CD4-positive, CD25-positive, alpha-beta regulatory T cell (primary cell): ENCODE results near the gene OR52K2. TPM values are rescaled to one million over a fixed set of nuclear protein-coding genes. Genes with fewer than 3 reads are reported as not detected.

Source experiments
- ATAC-seq, 2 donors: fragments of 150-1000 bp; cut with Tn5 transposase; one replicate each; pipeline ENCODE4 v1.10.0; 2021; ENCODE audit warnings: low read depth in 2 of 2, moderate number of reproducible peaks in 2 of 2, moderate library complexity in 1 of 2
- DNase-seq, 3 donors: peaks; one replicate each; pipeline versions ENCODE4 v3.0.0 to v3.0.0-alpha.2; 2012 to 2022; ENCODE audit warnings: mixed read lengths in 1 of 3
- H3K27ac ChIP-seq: one replicate; pipeline ENCODE4 v1.7.0; 2013; ENCODE audit warnings: mild to moderate bottlenecking, low read length; ENCODE audit not compliant: insufficient read depth, poor library complexity, severe bottlenecking
- H3K27me3 ChIP-seq: one replicate; pipeline ENCODE4 v1.7.0; 2013; ENCODE audit warnings: low read length; ENCODE audit not compliant: control insufficient read depth, insufficient read depth
- H3K36me3 ChIP-seq: one replicate; pipeline ENCODE4 v1.7.0; 2013; ENCODE audit warnings: mild to moderate bottlenecking, low read length, moderate library complexity; ENCODE audit not compliant: control insufficient read depth, insufficient read depth
- H3K4me1 ChIP-seq: 2 replicates; pipeline ENCODE4 v1.7.0; 2013; ENCODE audit warnings: mild to moderate bottlenecking, low read length; ENCODE audit not compliant: insufficient read depth, control insufficient read depth, poor library complexity, severe bottlenecking
- H3K4me3 ChIP-seq: one replicate; pipeline ENCODE4 v1.7.0; 2013; ENCODE audit warnings: low read depth, mild to moderate bottlenecking, low read length, moderate library complexity
- H3K9me3 ChIP-seq, 2 experiments: 1 replicate in 1 of 2; 2 replicates in 1 of 2; pipeline ENCODE4 v1.7.0; 2013; ENCODE audit warnings: low read length in 2 of 2, mild to moderate bottlenecking in 1 of 2, moderate library complexity in 1 of 2; ENCODE audit not compliant: control insufficient read depth in 2 of 2
- H3K27ac Mint-ChIP-seq, 3 donors: one replicate each; pipeline ENCODE4 v1.8.0; 2020 to 2022; ENCODE audit warnings: mild to moderate bottlenecking in 3 of 3, mixed read lengths in 3 of 3, moderate library complexity in 2 of 3
- H3K27me3 Mint-ChIP-seq: one replicate; pipeline ENCODE4 v1.8.0; 2022; ENCODE audit warnings: mild to moderate bottlenecking, mixed read lengths
- H3K36me3 Mint-ChIP-seq: one replicate; pipeline ENCODE4 v1.8.0; 2020; ENCODE audit warnings: mixed read lengths
- H3K4me1 Mint-ChIP-seq, 4 donors: one replicate each; pipeline ENCODE4 v1.8.0; 2020 to 2022; ENCODE audit warnings: mixed read lengths in 4 of 4, mild to moderate bottlenecking in 1 of 4
- H3K4me3 Mint-ChIP-seq, 4 donors: one replicate each; pipeline ENCODE4 v1.8.0; 2020 to 2022; ENCODE audit warnings: mild to moderate bottlenecking in 4 of 4, mixed read lengths in 4 of 4, moderate library complexity in 3 of 4
- H3K9me3 Mint-ChIP-seq, 7 donors: one replicate each; pipeline ENCODE4 v1.8.0; 2020 to 2022; ENCODE audit warnings: mixed read lengths in 7 of 7, mild to moderate bottlenecking in 3 of 7, moderate library complexity in 2 of 7
- polyA plus RNA-seq, 4 donors: library from polyadenylated mRNA; unstranded; fragments of 300-500 nt; fragmentation: Illumina TruSeq; gene quantifications; one replicate each; pipeline ENCODE4 v1.2.3, GENCODE V29; 2021
- total RNA-seq: library from RNA; stranded (reverse); gene quantifications from one replicate; pipeline ENCODE4 v1.2.3, GENCODE V29; 2022

Gene OR52K2
- total and polyA plus RNA-seq, 5 donors from 2014 or later, result not detected

DNA sequence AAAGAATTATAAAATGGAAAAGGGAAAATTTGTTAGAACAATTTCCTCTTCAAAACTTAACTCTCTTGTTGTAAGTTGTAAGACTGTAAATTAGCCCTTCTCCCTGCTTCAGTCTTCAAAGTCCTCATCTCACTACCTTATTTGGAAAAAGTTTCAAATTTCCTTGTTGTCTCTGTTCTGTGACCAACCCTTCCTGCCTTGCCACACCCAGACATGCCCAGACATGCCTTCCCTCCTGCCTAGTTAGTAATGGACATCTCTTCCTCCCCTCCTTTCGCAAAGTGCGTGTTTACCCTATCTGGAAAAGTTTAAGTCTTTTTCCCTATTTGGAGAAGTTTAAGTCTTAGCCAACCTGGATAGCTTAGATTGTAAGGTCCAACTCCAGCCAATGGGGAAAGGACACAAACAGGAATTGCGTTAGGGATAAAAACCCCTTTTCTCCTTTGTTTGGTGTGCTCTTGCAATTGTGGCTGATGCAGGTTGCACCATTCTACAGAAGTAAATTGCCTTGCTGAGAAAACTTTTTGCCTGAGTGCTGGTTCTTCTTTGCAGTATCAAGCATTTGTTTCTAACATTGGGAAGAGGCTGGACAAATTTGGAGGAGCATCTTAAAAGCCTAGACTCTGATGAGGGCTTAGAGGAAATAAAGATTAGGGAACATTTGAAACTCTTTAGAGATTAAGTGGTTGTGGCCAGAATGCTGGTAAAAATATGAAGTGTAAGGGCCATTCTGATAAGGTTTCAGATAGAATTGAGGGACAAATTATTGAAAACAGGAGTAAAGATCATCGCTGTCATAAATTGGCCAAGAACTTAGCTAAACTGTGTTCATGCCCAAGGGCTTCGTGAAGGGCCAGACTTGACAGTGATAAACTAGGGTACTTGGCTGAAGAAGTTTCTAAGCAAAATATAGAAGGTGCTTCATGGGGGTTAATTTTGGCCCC, 15.4 kb downstream of the OR52K2 start:
- Histone ChIP-seq H3K27me3 (peaks cover 6% of the 10 kb centered on the region), H3K36me3 (no peaks in the 10 kb centered on the region), H3K4me1 (no peaks in the 10 kb centered on the region), H3K4me3 (no peak overlapping the region), H3K27ac (no peak overlapping the region), H3K9me3 (peaks cover 0 to 6% of the 10 kb centered on the region in 2 experiments)
- H3K27ac Mint-ChIP-seq, result no peak overlapping the region
- H3K4me3 Mint-ChIP-seq, result no peak overlapping the region
- peaks cover under 1 to 9% (median 6%) of the 10 kb centered on the region in 4 donors for H3K4me1 Mint-ChIP-seq
- H3K9me3 Mint-ChIP-seq, result peaks cover 0 to 12% (median 7%) of the 10 kb centered on the region in 7 donors
- DNase-seq (peak in 1 of 3 donors; percentile 18), ATAC-seq (no peak)
- no peaks in the 10 kb centered on the region for H3K27me3 Mint-ChIP-seq
- no peaks in the 10 kb centered on the region for H3K36me3 Mint-ChIP-seq

DNA sequence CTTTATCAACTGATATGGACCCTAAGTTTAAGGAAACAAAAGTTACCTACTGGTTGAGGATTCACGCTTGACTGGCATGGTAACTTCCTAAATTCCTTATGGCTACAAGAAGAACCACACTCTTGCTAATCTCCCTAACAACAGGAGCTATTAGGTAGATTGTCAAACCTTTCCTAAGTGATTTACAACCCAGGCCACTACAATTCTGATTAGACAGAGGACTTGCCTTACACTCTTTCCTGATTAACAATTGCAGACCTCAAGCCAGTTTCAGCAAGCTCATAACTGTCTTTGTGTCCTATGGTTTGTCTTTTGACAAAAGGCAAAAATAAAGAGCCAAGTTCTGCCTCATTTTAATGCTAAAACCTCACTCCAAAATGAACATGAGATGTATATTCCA, 16.3 kb downstream of the OR52K2 start:
- no peak overlapping the region for H3K4me3 Mint-ChIP-seq
- no peak for DNase-seq
- no peaks in the 10 kb centered on the region for H3K36me3 ChIP-seq
- H3K4me1 Mint-ChIP-seq, result peaks cover 0 to 2% (median under 1%) of the 10 kb centered on the region in 4 donors
- H3K9me3 Mint-ChIP-seq, result peaks cover 0 to 12% (median 7%) of the 10 kb centered on the region in 7 donors
- ATAC-seq, result no peak
- H3K36me3 Mint-ChIP-seq, result no peaks in the 10 kb centered on the region
- H3K27me3 Mint-ChIP-seq, result no peaks in the 10 kb centered on the region
- H3K27ac ChIP-seq, result no peak overlapping the region
- H3K4me3 ChIP-seq, result no peak overlapping the region
- H3K9me3 ChIP-seq, result peaks cover 0 to 6% of the 10 kb centered on the region in 2 experiments
- H3K27ac Mint-ChIP-seq, result no peak overlapping the region
- peaks cover 6% of the 10 kb centered on the region for H3K27me3 ChIP-seq
- H3K4me1 ChIP-seq, result no peaks in the 10 kb centered on the region

DNA sequence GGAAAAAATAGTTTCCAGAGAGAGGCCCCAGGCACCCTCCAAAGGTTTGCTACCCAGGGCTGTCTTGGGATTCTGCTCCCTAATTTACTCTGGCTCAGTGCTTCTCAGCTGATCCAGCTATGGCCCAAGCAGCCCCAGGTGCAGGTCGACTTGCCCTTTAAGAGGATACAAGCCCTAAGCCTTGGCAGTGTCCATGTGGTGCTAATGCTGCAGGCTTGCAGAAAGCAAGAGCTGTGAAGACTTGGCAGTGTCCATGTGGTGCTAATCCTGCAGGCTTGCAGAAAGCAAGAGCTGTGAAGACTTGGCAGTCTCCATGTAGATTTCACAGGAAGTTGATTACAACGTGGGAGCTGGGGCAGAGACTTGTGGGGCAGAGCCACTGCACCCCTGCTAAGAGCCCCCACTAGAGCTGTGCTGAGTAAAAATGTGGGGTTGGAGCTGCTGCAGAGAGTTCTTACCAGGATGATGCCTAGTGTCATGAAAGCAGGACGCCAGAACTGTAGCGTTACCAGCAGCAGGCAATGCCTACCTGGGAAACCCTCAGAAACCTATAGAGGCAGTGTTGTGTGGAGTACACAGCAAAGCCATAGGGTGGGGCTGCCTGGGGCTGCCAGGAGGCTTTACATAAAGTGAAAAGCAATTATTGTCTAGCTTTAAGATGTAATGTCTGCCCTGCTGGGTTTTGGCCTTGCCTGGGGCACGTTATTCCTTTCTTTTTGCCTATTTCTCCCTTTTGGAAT, 17.2 kb downstream of the OR52K2 start:
- ATAC-seq, result no peak
- H3K9me3 Mint-ChIP-seq, result peaks cover 0 to 12% (median 7%) of the 10 kb centered on the region in 7 donors
- no peaks in the 10 kb centered on the region for H3K27me3 Mint-ChIP-seq
- Histone ChIP-seq H3K27me3 (peaks cover 6% of the 10 kb centered on the region), H3K9me3 (peaks cover 0 to 6% of the 10 kb centered on the region in 2 experiments), H3K4me3 (no peak overlapping the region), H3K27ac (no peak overlapping the region), H3K4me1 (no peaks in the 10 kb centered on the region), H3K36me3 (no peaks in the 10 kb centered on the region)
- no peak overlapping the region for H3K4me3 Mint-ChIP-seq
- H3K36me3 Mint-ChIP-seq, result no peaks in the 10 kb centered on the region
- H3K27ac Mint-ChIP-seq, result no peak overlapping the region
- H3K4me1 Mint-ChIP-seq, result no peaks in the 10 kb centered on the region
- no peak for DNase-seq

DNA sequence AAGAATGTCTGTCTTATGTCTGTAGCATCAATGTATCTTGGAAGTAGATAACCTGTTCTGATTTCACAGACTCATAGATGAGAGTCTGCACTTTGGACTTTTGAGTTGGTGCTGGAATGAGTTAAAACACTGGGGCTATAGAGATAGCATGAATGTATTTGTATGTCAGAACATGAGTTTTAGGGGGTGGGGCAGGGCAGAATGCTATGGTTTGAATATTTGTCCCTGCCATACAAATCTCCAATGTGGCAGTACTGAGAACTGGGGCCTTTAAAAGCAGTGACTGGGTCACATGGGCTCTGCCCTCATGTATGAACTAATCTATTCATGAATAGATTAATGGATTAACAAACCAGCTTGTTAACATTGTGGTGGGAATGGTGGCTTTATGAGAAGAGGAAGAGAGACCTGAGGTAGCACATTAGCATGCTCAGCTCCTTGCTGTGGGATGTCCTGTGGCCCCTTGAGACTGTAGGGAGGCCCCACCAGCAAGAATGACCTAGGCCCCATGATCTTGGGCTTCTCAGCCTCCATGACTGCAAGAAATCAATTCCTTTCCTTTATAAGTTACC, 17.9 kb downstream of the OR52K2 start:
- Mint-ChIP-seq H3K36me3 (no peaks in the 10 kb centered on the region), H3K27ac (no peak overlapping the region), H3K4me3 (no peak overlapping the region), H3K4me1 (no peaks in the 10 kb centered on the region), H3K9me3 (peaks cover 0 to 12% (median 7%) of the 10 kb centered on the region in 7 donors), H3K27me3 (no peaks in the 10 kb centered on the region)
- Histone ChIP-seq H3K36me3 (no peaks in the 10 kb centered on the region), H3K27me3 (peaks cover 6% of the 10 kb centered on the region), H3K4me1 (no peaks in the 10 kb centered on the region), H3K4me3 (no peak overlapping the region), H3K9me3 (peaks cover 0 to 6% of the 10 kb centered on the region in 2 experiments), H3K27ac (no peak overlapping the region)
- DNase-seq, result no peak
- ATAC-seq, result no peak

DNA sequence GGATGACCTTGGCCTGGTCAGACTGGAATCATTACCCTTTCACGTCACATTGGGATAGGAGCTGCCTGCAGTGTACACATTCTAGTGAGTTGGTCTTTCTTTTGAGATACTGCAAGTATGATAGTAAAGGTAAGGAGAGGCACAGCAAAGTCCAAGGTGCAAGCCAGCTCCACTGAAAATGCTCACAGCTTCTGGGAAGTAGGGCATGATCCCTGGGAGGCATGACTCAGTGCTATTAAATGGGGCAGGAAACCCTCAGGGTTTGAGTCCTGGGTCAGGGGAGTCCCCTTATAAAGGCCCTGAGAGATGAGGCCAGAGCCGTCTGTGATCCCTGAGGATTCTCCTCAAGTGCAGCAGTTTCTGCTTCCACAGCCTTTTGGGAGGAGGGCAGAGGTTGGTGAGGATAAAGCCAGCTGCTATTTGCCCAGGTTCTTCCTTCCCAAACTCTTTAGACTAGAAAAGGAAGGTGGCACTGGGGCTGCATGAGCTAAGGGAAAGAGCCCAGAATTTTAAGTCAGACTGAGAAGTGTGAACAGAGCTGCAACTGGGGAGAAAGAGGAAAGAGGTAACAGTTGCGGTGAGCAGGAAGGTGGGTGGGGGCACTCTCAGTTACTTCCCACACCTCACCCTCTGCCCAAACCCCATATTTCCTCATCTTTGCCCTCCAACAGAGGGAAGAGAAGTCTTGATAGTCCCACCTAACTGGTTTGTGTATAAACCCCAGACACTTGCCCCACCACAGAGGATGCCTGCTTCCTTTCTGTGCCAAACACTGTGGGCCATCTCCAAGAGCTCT, 18.9 kb downstream of the OR52K2 start:
- Mint-ChIP-seq H3K4me1 (no peaks in the 10 kb centered on the region), H3K4me3 (no peak overlapping the region), H3K36me3 (no peaks in the 10 kb centered on the region), H3K27me3 (no peaks in the 10 kb centered on the region), H3K27ac (no peak overlapping the region), H3K9me3 (peaks cover 0 to 12% (median 7%) of the 10 kb centered on the region in 7 donors)
- ATAC-seq (no peak), DNase-seq (no peak)
- Histone ChIP-seq H3K27me3 (peaks cover 6% of the 10 kb centered on the region), H3K36me3 (no peaks in the 10 kb centered on the region), H3K9me3 (peaks cover 0 to 6% of the 10 kb centered on the region in 2 experiments), H3K27ac (no peak overlapping the region), H3K4me3 (no peak overlapping the region), H3K4me1 (no peaks in the 10 kb centered on the region)

DNA sequence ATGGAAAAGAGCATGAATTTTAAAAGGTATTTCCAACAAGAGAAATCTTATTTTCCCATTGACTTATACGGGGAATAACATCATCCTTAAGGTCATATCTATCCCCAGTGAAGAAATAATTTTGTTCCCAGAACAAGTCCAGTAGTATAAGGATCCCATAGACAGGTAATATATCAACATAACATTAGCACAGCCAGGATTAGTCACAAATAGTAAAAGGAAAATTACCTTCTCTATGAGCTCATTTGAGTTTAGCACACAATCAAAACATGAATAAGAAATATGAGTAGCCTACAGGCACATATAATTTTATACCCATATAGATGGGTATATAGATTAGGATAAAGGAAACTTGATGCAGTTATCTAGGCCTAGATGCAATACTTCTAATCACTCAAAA, 30.5 kb downstream of the OR52K2 start:
- no peak overlapping the region for H3K27ac ChIP-seq
- DNase-seq (no peak), ATAC-seq (no peak)
- peaks cover 8% of the 10 kb centered on the region for H3K27me3 ChIP-seq
- H3K36me3 Mint-ChIP-seq, result no peaks in the 10 kb centered on the region
- no peaks in the 10 kb centered on the region for H3K9me3 ChIP-seq
- H3K27me3 Mint-ChIP-seq, result peaks cover 17% of the 10 kb centered on the region
- no peak overlapping the region for H3K27ac Mint-ChIP-seq
- no peaks in the 10 kb centered on the region for H3K4me1 Mint-ChIP-seq
- H3K9me3 Mint-ChIP-seq, result peaks cover 0 to 4% (median 0%) of the 10 kb centered on the region in 7 donors
- no peaks in the 10 kb centered on the region for H3K4me1 ChIP-seq
- H3K4me3 ChIP-seq, result no peak overlapping the region
- H3K36me3 ChIP-seq, result no peaks in the 10 kb centered on the region
- H3K4me3 Mint-ChIP-seq, result no peak overlapping the region

DNA sequence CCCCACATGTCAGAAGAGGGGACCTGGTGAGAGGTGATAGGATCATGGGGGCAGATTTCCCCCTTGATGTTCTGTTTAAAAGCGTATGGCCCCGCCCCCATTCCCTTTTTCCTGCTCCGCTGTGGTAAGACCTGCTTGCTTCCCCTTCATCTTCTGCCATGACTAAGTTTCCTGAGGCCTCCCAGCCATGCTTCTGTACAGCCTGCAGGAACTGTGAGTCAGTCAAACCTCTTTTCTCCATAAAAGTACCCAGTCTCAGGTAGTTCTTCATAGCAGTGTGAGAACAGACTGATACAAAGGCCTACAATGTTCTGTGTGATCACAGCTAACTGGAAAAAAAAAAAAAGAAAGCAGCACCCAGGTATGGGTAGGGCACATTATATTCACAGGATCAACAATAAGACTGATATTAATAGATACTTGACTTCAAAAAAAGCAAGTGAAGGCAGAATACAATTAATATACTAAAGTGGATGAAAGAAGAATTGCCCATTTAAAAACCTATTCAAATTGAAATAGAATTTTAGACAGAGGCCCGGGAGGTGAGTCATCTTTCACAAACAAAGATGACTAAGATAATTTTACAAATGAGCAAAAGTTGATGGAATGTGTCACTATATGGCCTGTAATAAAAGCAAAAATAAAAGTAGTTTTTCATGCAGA, 31.6 kb downstream of the OR52K2 start:
- Mint-ChIP-seq H3K9me3 (peaks cover 0 to 2% (median 0%) of the 10 kb centered on the region in 7 donors), H3K27me3 (peaks cover 12% of the 10 kb centered on the region), H3K36me3 (no peaks in the 10 kb centered on the region), H3K4me3 (no peak overlapping the region), H3K27ac (no peak overlapping the region), H3K4me1 (no peaks in the 10 kb centered on the region)
- H3K36me3 ChIP-seq, result no peaks in the 10 kb centered on the region
- DNase-seq, result no peak
- peaks cover 8% of the 10 kb centered on the region for H3K27me3 ChIP-seq
- H3K9me3 ChIP-seq, result no peaks in the 10 kb centered on the region
- no peak for ATAC-seq
- H3K4me1 ChIP-seq, result no peaks in the 10 kb centered on the region
- no peak overlapping the region for H3K27ac ChIP-seq
- no peak overlapping the region for H3K4me3 ChIP-seq
